ENCODE measurements around the gene MDP1. TPM values are rescaled to one million over a fixed set of nuclear protein-coding genes. Genes with fewer than 3 reads are reported as not detected.

MDP1 gene
- total and polyA plus RNA-seq, 2 experiments from 2014 or later = 9.8 to 31.1 TPM

DNA sequence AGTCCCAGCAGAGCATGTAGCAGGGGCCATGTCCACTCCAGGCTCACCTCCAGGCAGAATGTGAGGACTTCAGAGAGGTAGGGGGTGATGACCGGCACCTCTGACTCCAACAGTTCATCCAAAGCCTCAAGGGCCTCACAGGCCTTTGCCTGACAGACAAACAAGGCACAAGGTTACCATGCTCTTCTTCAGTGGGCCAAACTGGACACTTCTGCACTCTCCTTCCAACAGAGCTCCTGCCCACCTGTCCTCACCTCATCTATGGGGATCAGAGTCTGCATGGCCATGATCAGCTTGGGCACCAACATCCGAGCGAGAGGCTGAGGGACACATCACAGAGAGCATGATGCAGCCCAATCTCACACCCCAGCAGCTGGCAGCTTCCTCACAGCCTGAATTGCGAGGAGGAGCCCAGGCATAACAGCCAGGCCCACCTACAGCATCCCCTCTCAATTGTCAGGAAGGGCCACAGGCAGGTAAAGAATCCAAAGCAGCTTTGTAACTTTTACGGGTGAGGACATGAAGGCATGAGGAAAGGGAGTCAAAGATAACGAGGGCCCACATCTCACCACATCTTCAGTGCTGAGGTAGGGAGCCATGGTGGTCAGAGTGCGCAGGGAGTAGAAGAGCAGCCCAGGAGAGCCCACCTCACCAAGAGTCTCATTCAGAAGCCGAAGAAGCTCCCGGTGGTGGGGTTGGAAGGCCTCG, 28.9 kb downstream of the MDP1 start (continued):
- TF ChIP-seq, protein P1, sequence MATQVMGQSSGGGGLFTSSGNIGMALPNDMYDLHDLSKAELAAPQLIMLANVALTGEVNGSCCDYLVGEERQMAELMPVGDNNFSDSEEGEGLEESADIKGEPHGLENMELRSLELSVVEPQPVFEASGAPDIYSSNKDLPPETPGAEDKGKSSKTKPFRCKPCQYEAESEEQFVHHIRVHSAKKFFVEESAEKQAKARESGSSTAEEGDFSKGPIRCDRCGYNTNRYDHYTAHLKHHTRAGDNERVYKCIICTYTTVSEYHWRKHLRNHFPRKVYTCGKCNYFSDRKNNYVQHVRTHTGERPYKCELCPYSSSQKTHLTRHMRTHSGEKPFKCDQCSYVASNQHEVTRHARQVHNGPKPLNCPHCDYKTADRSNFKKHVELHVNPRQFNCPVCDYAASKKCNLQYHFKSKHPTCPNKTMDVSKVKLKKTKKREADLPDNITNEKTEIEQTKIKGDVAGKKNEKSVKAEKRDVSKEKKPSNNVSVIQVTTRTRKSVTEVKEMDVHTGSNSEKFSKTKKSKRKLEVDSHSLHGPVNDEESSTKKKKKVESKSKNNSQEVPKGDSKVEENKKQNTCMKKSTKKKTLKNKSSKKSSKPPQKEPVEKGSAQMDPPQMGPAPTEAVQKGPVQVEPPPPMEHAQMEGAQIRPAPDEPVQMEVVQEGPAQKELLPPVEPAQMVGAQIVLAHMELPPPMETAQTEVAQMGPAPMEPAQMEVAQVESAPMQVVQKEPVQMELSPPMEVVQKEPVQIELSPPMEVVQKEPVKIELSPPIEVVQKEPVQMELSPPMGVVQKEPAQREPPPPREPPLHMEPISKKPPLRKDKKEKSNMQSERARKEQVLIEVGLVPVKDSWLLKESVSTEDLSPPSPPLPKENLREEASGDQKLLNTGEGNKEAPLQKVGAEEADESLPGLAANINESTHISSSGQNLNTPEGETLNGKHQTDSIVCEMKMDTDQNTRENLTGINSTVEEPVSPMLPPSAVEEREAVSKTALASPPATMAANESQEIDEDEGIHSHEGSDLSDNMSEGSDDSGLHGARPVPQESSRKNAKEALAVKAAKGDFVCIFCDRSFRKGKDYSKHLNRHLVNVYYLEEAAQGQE (IDR thresholded peaks at IDR 0.05; ENCODE audit: unreplicated experiment) = no peak
- TF ChIP-seq, protein P2, sequence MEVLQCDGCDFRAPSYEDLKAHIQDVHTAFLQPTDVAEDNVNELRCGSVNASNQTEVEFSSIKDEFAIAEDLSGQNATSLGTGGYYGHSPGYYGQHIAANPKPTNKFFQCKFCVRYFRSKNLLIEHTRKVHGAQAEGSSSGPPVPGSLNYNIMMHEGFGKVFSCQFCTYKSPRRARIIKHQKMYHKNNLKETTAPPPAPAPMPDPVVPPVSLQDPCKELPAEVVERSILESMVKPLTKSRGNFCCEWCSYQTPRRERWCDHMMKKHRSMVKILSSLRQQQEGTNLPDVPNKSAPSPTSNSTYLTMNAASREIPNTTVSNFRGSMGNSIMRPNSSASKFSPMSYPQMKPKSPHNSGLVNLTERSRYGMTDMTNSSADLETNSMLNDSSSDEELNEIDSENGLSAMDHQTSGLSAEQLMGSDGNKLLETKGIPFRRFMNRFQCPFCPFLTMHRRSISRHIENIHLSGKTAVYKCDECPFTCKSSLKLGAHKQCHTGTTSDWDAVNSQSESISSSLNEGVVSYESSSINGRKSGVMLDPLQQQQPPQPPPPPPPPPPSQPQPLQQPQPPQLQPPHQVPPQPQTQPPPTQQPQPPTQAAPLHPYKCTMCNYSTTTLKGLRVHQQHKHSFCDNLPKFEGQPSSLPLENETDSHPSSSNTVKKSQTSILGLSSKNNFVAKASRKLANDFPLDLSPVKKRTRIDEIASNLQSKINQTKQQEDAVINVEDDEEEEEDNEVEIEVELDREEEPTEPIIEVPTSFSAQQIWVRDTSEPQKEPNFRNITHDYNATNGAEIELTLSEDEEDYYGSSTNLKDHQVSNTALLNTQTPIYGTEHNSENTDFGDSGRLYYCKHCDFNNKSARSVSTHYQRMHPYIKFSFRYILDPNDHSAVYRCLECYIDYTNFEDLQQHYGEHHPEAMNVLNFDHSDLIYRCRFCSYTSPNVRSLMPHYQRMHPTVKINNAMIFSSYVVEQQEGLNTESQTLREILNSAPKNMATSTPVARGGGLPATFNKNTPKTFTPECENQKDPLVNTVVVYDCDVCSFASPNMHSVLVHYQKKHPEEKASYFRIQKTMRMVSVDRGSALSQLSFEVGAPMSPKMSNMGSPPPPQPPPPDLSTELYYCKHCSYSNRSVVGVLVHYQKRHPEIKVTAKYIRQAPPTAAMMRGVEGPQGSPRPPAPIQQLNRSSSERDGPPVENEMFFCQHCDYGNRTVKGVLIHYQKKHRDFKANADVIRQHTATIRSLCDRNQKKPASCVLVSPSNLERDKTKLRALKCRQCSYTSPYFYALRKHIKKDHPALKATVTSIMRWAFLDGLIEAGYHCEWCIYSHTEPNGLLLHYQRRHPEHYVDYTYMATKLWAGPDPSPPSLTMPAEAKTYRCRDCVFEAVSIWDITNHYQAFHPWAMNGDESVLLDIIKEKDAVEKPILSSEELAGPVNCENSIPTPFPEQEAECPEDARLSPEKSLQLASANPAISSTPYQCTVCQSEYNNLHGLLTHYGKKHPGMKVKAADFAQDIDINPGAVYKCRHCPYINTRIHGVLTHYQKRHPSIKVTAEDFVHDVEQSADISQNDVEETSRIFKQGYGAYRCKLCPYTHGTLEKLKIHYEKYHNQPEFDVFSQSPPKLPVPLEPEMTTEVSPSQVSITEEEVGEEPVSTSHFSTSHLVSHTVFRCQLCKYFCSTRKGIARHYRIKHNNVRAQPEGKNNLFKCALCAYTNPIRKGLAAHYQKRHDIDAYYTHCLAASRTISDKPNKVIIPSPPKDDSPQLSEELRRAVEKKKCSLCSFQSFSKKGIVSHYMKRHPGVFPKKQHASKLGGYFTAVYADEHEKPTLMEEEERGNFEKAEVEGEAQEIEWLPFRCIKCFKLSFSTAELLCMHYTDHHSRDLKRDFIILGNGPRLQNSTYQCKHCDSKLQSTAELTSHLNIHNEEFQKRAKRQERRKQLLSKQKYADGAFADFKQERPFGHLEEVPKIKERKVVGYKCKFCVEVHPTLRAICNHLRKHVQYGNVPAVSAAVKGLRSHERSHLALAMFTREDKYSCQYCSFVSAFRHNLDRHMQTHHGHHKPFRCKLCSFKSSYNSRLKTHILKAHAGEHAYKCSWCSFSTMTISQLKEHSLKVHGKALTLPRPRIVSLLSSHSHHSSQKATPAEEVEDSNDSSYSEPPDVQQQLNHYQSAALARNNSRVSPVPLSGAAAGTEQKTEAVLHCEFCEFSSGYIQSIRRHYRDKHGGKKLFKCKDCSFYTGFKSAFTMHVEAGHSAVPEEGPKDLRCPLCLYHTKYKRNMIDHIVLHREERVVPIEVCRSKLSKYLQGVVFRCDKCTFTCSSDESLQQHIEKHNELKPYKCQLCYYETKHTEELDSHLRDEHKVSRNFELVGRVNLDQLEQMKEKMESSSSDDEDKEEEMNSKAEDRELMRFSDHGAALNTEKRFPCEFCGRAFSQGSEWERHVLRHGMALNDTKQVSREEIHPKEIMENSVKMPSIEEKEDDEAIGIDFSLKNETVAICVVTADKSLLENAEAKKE (CRISPR knock-in tag; IDR thresholded peaks at IDR 0.05) = no peak
- no peak for TF ChIP-seq STAT1 (IDR thresholded peaks at IDR 0.05; ENCODE audit: unreplicated experiment)
- TF ChIP-seq JUNB (IDR thresholded peaks at IDR 0.05; ENCODE audit: unreplicated experiment) = no peak
- no peak for TF ChIP-seq ZNF331 (CRISPR knock-in tag; IDR thresholded peaks at IDR 0.05; ENCODE audit: low read depth)
